NCI-H345 (cell line): ENCODE measurements around the gene TMEM147.

ENCODE experiments used
- DNase-seq: peaks from one replicate; lab custom pipeline; 2025; lab: John Stamatoyannopoulos, UW

TMEM147 gene

GRCh38 chr19:35545001-35545854 lies at the start of gene TMEM147:
Gene TMEM147 (plus strand): TSS chr19:35545626. CDS start chr19:35545740, 114 bp downstream.
- DNase-seq: peak; percentile 96

DNA sequence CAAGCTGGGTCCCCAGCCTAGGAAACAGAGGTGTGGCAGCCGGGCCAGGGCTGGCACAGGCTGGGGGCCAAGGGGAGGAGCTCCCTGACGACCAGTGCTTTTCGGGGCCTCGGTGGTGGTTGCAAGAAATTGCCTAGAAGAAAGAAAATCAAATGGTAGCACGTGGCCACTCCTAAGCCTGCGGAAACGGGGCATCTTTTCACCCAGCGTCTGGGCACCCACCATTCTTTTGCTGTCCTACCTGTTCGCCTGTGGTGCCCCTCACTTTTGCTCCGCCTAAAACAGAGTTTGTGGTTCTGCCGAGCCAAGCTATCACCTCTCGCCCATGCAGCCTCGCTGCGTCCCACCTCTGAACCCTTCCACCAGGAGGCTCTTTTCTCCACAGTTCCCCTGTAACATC lies 48.0 kb upstream of the TMEM147 start:
- DNase-seq: no peak

DNA sequence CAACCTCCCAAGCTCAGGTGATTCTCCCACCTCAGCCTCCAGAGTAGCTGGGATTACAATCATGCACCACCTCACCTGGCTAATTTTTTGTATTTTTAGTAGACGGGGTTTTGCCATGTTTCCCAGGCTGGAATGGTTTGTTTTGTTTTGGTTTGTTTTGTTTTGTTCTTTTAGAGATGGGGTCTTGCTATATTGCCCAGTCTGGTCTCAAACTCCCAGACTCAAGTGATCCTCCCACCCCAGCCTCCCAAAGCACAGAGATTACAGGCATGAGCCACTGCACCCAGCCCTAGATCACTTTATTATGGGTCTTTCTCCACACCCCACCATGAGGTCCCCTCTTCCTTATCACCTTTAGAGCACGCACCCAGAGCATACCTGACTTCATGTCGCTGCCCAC lies 47.2 kb upstream of the TMEM147 start:
- no peak for DNase-seq

GRCh38 chr19:35498984-35499527 lies 46.4 kb upstream of the TMEM147 start:
- no peak for DNase-seq

DNA sequence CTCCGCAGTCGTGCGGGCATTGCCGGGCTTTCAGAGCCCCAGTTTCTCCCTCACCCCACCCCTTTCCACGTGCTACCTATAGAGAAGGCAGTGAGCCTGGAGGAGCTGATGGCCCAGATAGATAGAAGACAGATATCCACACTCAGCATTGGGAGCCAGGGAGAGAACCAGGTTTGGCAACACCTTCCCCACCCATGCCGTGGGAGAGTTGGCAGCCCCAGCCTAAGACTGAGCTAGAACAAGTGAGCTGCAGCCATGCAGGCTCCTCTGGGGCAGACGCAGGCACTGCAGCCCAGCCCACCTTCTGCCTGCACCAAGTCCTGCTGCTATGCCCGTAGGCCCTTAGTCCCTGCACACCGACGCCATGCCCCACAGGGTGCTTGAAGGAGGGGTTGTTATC lies 44.8 kb upstream of the TMEM147 start:
- no peak for DNase-seq

DNA sequence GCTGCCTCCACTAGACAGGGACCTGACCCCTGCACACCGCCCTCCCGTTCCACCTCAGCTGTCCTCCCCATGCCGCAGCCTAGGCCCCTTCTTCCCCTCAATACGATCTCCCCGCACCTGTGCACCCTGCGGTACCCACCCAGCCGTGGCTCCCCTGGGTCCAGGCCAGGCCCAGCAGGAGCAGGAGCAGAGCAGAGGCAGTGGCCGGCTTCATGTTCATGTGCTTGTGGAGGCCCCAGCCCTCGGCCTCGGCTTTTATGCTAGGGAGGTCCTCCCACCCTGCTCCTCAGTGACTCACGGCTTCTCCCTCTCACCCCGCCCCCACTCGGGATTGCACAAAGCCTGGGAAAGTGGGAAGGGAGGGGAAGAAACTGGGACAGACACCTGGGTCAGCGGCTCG lies 43.7 kb upstream of the TMEM147 start:
- no peak for DNase-seq

DNA sequence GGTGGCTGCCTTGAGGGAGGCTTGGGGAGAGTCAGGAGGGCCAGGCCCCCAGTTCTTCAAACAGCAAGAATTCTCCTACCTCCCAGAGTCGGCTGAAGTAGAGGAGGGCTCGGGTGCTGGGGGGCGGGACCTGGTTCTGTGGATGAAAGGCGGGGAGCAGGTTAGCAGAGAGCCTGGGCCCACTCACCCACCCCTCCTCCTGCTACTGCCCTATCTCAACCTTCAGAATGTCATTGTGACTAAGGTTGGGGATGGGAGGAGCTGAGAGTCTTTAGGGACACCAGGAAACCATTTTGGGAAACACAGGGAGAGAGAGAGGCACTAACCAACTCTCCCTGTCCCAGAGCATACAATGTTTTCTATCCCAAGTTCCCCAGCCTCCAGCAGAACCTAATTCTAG lies 42.7 kb upstream of the TMEM147 start:
- DNase-seq: no peak

- no peak for DNase-seq
Observed at GRCh38 chr19:35506011-35506410, 39.4 kb upstream of the TMEM147 start.

DNA sequence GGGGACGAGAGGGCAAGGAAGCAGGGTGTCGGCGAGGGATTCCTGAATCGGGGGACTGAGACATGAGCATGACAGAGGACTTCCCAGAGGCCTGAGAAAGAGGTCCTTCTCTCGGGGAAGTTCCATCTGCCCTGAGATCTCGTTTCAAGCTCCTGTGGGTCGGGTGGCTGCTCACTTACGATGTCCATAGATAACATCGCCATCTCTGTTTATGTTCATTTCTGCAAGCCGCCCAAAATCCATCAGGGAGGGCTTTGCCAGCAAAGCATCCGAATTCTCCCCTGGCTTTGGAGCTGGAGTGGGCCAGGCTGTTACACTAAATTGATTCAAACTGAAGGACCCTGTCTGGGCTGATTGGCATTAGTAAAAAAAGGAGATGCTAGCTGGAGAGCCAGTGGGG lies 37.9 kb upstream of the TMEM147 start:
- DNase-seq: no peak

DNA sequence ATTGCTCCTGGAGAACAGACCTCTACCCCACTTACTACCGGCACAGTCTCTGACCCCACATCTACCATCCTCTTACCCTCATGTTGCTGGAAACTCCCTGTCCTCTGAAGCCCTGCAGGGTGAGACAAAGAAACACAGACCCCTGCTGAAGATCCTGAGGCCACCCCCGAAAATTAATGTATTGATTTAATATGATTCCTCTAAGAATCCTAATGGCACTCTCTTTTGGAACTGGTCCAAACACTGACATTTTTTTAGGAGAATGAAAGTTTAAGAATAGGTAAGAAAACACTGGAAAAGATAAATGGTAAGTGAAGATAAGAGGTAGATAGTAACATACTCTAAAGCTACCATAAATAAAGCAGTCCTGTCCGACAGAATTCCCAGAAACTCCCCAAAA lies 37.3 kb upstream of the TMEM147 start:
- no peak for DNase-seq

DNA sequence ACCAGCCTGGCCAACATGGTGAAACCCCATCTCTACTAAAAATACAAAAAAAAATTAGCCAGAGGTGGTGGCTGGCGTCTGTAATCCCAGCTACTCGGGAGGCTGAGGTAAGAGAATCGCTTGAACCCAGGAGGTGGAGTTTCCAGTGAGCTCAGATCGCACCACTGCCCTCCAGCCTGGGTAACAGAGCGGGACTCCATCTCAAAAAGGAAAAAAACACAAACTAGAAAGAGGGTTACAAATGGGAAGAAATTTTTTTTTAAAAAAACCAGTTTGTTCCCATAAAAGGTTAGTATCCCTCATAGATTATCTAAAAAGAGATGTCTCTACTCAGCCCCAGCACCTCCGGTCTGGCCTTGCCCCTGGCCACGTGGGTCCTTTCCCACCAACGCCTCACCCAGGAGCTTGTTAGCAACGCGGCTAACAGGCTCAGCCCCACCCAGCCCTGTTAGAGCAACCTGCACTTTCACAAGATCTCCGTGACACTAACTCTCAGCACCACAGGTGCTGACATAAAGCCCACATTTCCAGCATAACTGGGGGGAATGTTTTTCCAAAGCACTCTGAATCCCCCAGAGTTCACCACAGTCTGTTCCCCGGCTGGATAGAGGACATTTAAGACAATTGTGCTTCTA lies 36.3 kb upstream of the TMEM147 start:
- DNase-seq: peak; percentile 52

- peak; percentile 88 for DNase-seq
Observed at GRCh38 chr19:35509861-35510625, 35.4 kb upstream of the TMEM147 start.

DNA sequence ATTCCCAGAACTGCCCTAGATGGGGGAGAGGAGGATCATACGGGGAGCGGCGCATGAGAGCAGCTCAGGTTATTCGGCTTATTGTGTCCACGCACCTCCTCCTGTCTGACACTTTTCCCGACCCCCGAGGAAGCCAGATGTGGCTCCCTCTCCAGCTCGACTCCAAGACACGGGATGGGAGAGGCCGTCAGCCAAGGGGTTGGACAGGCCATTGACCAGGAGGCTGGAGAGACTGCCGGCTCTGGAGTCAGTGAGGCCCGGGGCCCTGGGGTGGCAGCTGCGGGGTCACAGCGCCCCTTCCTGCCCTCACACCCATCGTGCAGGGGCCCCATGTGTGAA lies 34.8 kb upstream of the TMEM147 start:
- DNase-seq: no peak

- DNase-seq: no peak
Observed at GRCh38 chr19:35511337-35511736, 34.1 kb upstream of the TMEM147 start.

DNA sequence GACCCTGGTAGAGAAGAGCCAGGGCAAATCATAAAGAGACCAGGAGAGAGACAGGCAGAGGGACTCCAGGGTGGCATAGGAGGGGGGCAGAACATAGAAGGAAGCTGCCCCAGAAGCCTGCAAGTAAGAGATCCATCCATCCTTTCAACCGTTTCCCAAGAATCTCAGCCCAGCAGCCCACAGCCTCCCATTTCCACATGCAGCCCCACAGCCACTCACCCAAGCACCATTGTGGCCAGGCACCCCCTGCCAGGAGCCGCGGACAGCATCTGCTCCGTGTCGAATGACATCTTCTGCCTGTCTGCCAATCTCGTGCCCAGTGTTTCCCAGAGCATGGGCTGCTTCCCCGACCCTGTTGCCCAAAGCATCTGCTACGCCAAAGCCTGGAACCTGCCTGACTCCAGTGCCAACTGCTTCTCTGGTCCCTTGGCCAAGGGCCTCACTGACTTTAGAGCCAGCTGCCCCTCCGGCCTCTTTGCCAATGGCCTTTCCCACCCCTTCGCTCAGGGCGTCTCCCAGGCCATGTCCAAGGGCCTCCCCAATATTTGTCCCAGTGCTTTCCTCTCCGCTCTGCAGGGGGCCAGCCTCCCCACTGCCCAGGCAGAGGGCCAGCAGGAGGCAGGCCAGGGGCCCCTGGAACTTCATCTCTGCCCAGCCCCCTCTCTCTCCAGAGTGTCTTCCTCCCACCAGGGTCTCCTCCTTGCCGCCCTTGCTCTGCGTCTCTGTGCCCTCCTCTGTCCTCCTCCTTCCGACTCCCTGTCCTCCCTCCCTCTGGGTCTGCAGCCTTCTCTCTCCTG lies 32.4 kb upstream of the TMEM147 start:
- no peak for DNase-seq

GRCh38 chr19:35513628-35514281 lies 31.7 kb upstream of the TMEM147 start, which contains the start of gene DMKN:
Gene DMKN (minus strand): TSS chr19:35513649. CDS start chr19:35513475, 174 bp downstream.
- DNase-seq: no peak

DNA sequence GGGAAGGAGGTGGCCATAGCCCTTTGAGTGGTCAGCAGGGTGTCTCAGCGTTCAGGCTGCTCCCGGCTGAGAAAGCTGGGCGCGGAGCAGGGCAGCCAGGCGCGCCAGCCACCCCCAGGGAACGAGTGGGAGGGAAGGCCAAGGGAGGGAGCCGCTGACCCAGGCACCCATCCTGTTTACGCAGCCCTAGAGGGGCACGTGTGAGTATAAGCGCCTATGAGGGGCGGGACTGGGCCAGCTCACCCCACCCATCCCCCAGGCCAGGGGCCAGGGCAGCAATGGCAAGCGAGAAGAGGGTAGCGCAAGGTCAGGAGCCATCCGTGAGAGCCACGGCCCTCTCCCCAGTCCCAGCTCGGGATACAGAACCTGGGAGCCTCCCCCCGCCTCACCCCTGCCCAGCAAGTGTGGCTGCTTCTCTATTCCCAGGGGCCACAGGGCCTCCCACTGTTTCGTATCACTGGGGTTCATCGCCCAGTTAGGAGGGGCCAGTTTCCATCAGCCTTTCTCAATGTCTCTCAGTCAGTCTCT lies 31.1 kb upstream of the TMEM147 start:
- DNase-seq: no peak

- no peak for DNase-seq
Observed at GRCh38 chr19:35516310-35516709, 29.1 kb upstream of the TMEM147 start.

GRCh38 chr19:35517342-35517741 lies 28.1 kb upstream of the TMEM147 start:
- no peak for DNase-seq

DNA sequence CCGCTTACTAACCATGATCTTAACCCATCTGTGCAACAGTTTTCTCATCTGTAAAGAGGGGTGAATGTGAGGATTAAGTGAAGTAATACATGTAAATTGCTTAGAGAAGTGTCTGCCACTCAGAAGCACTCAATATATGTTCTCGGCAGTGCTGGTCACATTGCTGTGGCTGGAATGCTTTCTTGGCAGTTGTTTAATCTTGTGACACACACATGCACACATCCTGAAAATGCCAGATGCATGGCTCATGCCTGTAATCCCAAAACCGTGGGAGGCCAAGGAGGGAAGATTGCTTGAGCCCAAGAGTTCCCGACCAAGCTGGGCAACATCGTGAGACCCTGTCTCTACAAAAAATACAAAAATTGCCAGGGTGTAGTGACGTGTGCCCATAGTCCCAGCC lies 27.1 kb upstream of the TMEM147 start:
- DNase-seq: no peak

DNA sequence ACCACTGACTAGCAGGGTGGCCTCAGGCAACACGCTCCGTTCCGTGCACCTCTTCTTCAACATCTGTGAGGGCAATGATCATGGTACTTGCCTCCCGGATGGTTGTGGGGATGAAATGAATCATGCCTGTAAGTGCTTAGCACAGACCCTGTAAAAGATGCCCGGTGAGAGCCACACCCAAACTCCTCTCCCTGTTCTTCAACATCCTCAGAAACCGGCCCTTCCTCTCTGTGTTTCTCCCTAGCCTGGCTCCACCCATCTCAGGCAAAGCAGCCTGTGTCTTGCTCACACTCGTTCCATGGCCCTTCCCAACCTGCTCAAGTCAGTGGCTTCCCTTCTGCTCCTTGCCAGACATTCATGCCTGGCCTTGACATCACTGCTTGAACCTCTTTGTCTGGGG lies 26.1 kb upstream of the TMEM147 start:
- no peak for DNase-seq
